IPS-NIHi7 (cell line): ENCODE measurements around the gene UTY.

ENCODE experiments used
- DNase-seq: peaks from one replicate; pipeline ENCODE4 v3.0.0; 2012; ENCODE audit warnings: mixed read lengths; ENCODE audit errors: extremely low spot score

UTY gene

GRCh38 chrY:13479828-13480227 is at the start of gene UTY:
UTY (minus strand) TSS chrY:13480033; CDS start chrY:13479665, 368 bp downstream.
- no peak for DNase-seq

- DNase-seq = no peak
These were observed 40.6 kb upstream of the UTY start for GRCh38 chrY:13520474-13520873.

GRCh38 chrY:13501215-13501614 is 21.4 kb upstream of the UTY start:
- DNase-seq = no peak

- DNase-seq = no peak
These were observed 13.9 kb upstream of the UTY start for GRCh38 chrY:13493737-13494136.

- no peak for DNase-seq
These were observed 12.6 kb upstream of the UTY start for GRCh38 chrY:13492408-13492807.

GRCh38 chrY:13488738-13489137 is 8.9 kb upstream of the UTY start:
- DNase-seq = no peak

GRCh38 chrY:13479121-13479711 is 617 bp downstream of the UTY start:
- no peak for DNase-seq

GRCh38 chrY:13478126-13478785 is 1.6 kb downstream of the UTY start:
- DNase-seq = no peak

GRCh38 chrY:13474997-13475396 is 4.8 kb downstream of the UTY start:
- DNase-seq = no peak

- no peak for DNase-seq
These were observed 28.3 kb downstream of the UTY start for GRCh38 chrY:13451572-13451971.

- no peak for DNase-seq
These were observed 29.2 kb downstream of the UTY start for GRCh38 chrY:13450596-13451130.

- no peak for DNase-seq
These were observed 34.3 kb downstream of the UTY start for GRCh38 chrY:13445566-13445965.

GRCh38 chrY:13443146-13443545 is 36.7 kb downstream of the UTY start:
- no peak for DNase-seq

GRCh38 chrY:13440811-13441210 is 39.0 kb downstream of the UTY start:
- no peak for DNase-seq

GRCh38 chrY:13435968-13436937 is 43.6 kb downstream of the UTY start:
- DNase-seq = no peak

GRCh38 chrY:13435206-13435967 is 44.4 kb downstream of the UTY start:
- DNase-seq = no peak

- DNase-seq = no peak
These were observed 47.4 kb downstream of the UTY start for GRCh38 chrY:13432293-13433025.

GRCh38 chrY:13429551-13429950 is 50.3 kb downstream of the UTY start:
- no peak for DNase-seq

- DNase-seq = no peak
These were observed 56.5 kb downstream of the UTY start for GRCh38 chrY:13423281-13423732.

- no peak for DNase-seq
These were observed 62.8 kb downstream of the UTY start for GRCh38 chrY:13416869-13417661.
